Naive thymus-derived CD4-positive, alpha-beta T cell (primary cell): ENCODE measurements around the gene MARK4. TPM values are rescaled to one million over a fixed set of nuclear protein-coding genes. Genes with fewer than 3 reads are reported as not detected.

Experiments used
- ATAC-seq: fragments of 150-1000 bp; cut with Tn5 transposase; 2 replicates; pipeline ENCODE4 v1.10.0; 2021; ENCODE audit warnings: mild to moderate bottlenecking, moderate library complexity
- CTCF ChIA-PET: fragments of 350-600 bp; sonication (Branson Sonifier 250); formaldehyde crosslinking; loops from one replicate; lab custom pipeline; 2021; ENCODE audit warnings: antibody characterized with exemption; lab: Charles Lee
- POLR2A ChIA-PET: fragments of 350-600 bp; sonication (Branson Sonifier 250); formaldehyde crosslinking; loops from one replicate; lab custom pipeline; 2021; ENCODE audit warnings: antibody characterized with exemption, inconsistent platforms; lab: Charles Lee
- DNase-seq, 9 donors: peaks; one replicate each; pipeline versions ENCODE4 v3.0.0 to v3.0.0-alpha.2; 2020 to 2022; ENCODE audit warnings: mixed read lengths in 1 of 9
- H3K27ac ChIP-seq: one replicate; pipeline ENCODE4 v1.7.0; 2013; ENCODE audit warnings: mild to moderate bottlenecking, low read depth, low read length, moderate library complexity
- H3K27me3 ChIP-seq, 2 donors: one replicate each; pipeline ENCODE4 v1.7.0; 2013; ENCODE audit warnings: low read length in 2 of 2, mild to moderate bottlenecking in 2 of 2, moderate library complexity in 2 of 2; ENCODE audit not compliant: control insufficient read depth in 2 of 2, insufficient read depth in 2 of 2
- H3K36me3 ChIP-seq, 3 experiments: 1 replicate in 2 of 3; 2 replicates in 1 of 3; pipeline ENCODE4 v1.7.0; 2013; ENCODE audit warnings: low read length in 3 of 3, mild to moderate bottlenecking in 3 of 3, moderate library complexity in 1 of 3; ENCODE audit not compliant: insufficient read depth in 3 of 3, control insufficient read depth in 2 of 3
- H3K4me1 ChIP-seq, 2 donors: one replicate each; pipeline ENCODE4 v1.7.0; 2013; ENCODE audit warnings: low read length in 2 of 2, mild to moderate bottlenecking in 2 of 2, moderate library complexity in 1 of 2; ENCODE audit not compliant: control insufficient read depth in 2 of 2, insufficient read depth in 2 of 2
- H3K4me3 ChIP-seq: 2 replicates; pipeline ENCODE4 v1.7.0; 2013; ENCODE audit warnings: mild to moderate bottlenecking, low read length
- H3K9me3 ChIP-seq, 3 experiments: 1 replicate in 2 of 3; 2 replicates in 1 of 3; pipeline ENCODE4 v1.7.0; 2013; ENCODE audit warnings: low read length in 3 of 3; ENCODE audit not compliant: control insufficient read depth in 2 of 3
- H3K27ac Mint-ChIP-seq, 9 donors: one replicate each; pipeline ENCODE4 v1.8.0; 2020 to 2022; ENCODE audit warnings: mixed read lengths in 9 of 9, mild to moderate bottlenecking in 8 of 9, moderate library complexity in 5 of 9, inconsistent platforms in 2 of 9
- H3K27me3 Mint-ChIP-seq, 5 donors: one replicate each; pipeline ENCODE4 v1.8.0; 2021 to 2022; ENCODE audit warnings: mixed read lengths in 5 of 5, mild to moderate bottlenecking in 1 of 5
- H3K36me3 Mint-ChIP-seq, 5 donors: one replicate each; pipeline ENCODE4 v1.8.0; 2020 to 2022; ENCODE audit warnings: mixed read lengths in 5 of 5, mild to moderate bottlenecking in 3 of 5, inconsistent platforms in 1 of 5
- H3K4me1 Mint-ChIP-seq, 7 donors: one replicate each; pipeline ENCODE4 v1.8.0; 2020 to 2022; ENCODE audit warnings: mixed read lengths in 7 of 7, mild to moderate bottlenecking in 3 of 7, inconsistent platforms in 1 of 7
- H3K4me3 Mint-ChIP-seq, 10 donors: one replicate each; pipeline ENCODE4 v1.8.0; 2020 to 2022; ENCODE audit warnings: mild to moderate bottlenecking in 10 of 10, mixed read lengths in 10 of 10, moderate library complexity in 6 of 10, inconsistent platforms in 2 of 10
- H3K9me3 Mint-ChIP-seq, 11 donors: one replicate each; pipeline ENCODE4 v1.8.0; 2020 to 2022; ENCODE audit warnings: mixed read lengths in 11 of 11, mild to moderate bottlenecking in 4 of 11, inconsistent platforms in 1 of 11, moderate library complexity in 1 of 11
- intact Hi-C, 2 donors: fragments of 100-400 bp; cut with micrococcal nuclease; formaldehyde crosslinking; loops; one replicate each; pipeline ENCODE4 v1.15.1; 2023
- polyA plus RNA-seq, 2 donors: library from polyadenylated mRNA; unstranded; fragments of 300-500 nt; fragmentation: Illumina TruSeq; gene quantifications; one replicate each; pipeline ENCODE4 v1.2.3, GENCODE V29; 2021
- total RNA-seq, 6 experiments: library from RNA in 5 of 6; stranded (reverse) in 5 of 6; gene quantifications; 1 replicate in 5 of 6; 2 replicates in 1 of 6; pipeline ENCODE4 v1.2.3 and lab custom pipeline; 2021 to 2026

MARK4 gene
- total and polyA plus RNA-seq, 7 experiments from 2014 or later, result 0.70 to 39.2 (median 22.8) TPM

GRCh38 chr19:45322744-45323281, 71.7 kb downstream of the MARK4 start, which contains the start of gene CKM:
CKM (minus strand) TSS chr19:45322875; CDS start chr19:45319713, 3,162 bp downstream.
- no peaks in the 10 kb centered on the region for H3K36me3 ChIP-seq
- H3K4me3 Mint-ChIP-seq, result no peak within 1 kb of the TSS
- intact Hi-C loops, result no loop called here
- POLR2A ChIA-PET, result no interaction called here
- no peak for ATAC-seq
- no peaks in the 10 kb centered on the region for H3K9me3 ChIP-seq
- H3K27me3 Mint-ChIP-seq, result peaks cover 5 to 38% (median 33%) of the 10 kb centered on the region in 5 donors
- peaks cover 0 to 6% (median 0%) of the 10 kb centered on the region in 7 donors for H3K4me1 Mint-ChIP-seq
- H3K4me3 ChIP-seq, result no peak within 1 kb of the TSS
- CTCF ChIA-PET, result no interaction called here
- H3K27ac ChIP-seq, result no peak within 1 kb of the TSS
- no peak within 1 kb of the TSS for H3K27ac Mint-ChIP-seq
- no peak for DNase-seq
- H3K9me3 Mint-ChIP-seq, result no peaks in the 10 kb centered on the region
- no peaks in the 10 kb centered on the region for H3K27me3 ChIP-seq
- H3K4me1 ChIP-seq, result no peaks in the 10 kb centered on the region
- no peaks in the 10 kb centered on the region for H3K36me3 Mint-ChIP-seq

GRCh38 chr19:45323671-45324081, 72.6 kb downstream of the MARK4 start:
- ATAC-seq (no peak), DNase-seq (no peak)
- intact Hi-C loops, result no loop called here
- Histone ChIP-seq H3K36me3 (no peaks in the 10 kb centered on the region), H3K4me3 (no peak overlapping the region), H3K27ac (no peak overlapping the region), H3K27me3 (no peaks in the 10 kb centered on the region), H3K9me3 (no peaks in the 10 kb centered on the region), H3K4me1 (no peaks in the 10 kb centered on the region)
- no peaks in the 10 kb centered on the region for H3K9me3 Mint-ChIP-seq
- peaks cover 4 to 35% (median 30%) of the 10 kb centered on the region in 5 donors for H3K27me3 Mint-ChIP-seq
- POLR2A ChIA-PET, result no interaction called here
- H3K4me1 Mint-ChIP-seq, result peaks cover 0 to 6% (median 0%) of the 10 kb centered on the region in 7 donors
- CTCF ChIA-PET, result no interaction called here
- H3K27ac Mint-ChIP-seq, result no peak overlapping the region
- no peaks in the 10 kb centered on the region for H3K36me3 Mint-ChIP-seq
- H3K4me3 Mint-ChIP-seq, result no peak overlapping the region

DNA sequence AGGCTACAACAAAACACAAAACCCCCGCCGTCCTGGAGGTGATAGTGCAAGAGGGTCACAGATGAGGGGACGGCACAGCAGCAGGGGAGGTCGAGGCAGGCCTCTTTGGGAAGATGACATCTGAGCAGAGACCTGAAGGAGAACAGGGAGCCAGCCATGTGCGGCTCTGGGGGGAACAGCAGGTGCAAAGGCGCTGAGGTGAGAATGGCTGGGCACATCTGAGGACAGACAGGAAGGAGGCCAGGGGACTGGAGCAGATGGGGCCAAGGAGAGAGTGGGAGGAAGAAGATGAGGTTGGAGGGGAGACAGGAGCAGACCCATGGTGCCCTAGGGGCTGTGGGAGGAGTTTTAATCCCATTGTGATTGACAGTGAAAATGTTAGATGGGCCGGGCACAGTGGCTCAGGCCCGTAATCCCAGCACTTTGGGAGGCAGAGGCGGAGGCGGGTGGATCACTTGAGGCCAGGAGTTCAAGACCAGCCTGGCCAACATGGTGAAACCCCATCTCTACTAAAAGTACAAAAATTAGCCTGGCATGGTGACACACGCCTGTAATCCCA, 73.4 kb downstream of the MARK4 start:
- Mint-ChIP-seq H3K27ac (peak overlapping the region in 1 of 9 donors; percentile 25), H3K9me3 (no peaks in the 10 kb centered on the region), H3K36me3 (no peaks in the 10 kb centered on the region), H3K27me3 (peaks cover 4 to 39% (median 30%) of the 10 kb centered on the region in 5 donors), H3K4me1 (peaks cover 0 to 6% (median 0%) of the 10 kb centered on the region in 7 donors), H3K4me3 (no peak overlapping the region)
- Histone ChIP-seq H3K27ac (no peak overlapping the region), H3K27me3 (no peaks in the 10 kb centered on the region), H3K36me3 (no peaks in the 10 kb centered on the region), H3K9me3 (no peaks in the 10 kb centered on the region), H3K4me1 (no peaks in the 10 kb centered on the region), H3K4me3 (no peak overlapping the region)
- no peak for DNase-seq
- POLR2A ChIA-PET, result no interaction called here
- intact Hi-C loops, result no loop called here
- no peak for ATAC-seq
- CTCF ChIA-PET, result no interaction called here

DNA sequence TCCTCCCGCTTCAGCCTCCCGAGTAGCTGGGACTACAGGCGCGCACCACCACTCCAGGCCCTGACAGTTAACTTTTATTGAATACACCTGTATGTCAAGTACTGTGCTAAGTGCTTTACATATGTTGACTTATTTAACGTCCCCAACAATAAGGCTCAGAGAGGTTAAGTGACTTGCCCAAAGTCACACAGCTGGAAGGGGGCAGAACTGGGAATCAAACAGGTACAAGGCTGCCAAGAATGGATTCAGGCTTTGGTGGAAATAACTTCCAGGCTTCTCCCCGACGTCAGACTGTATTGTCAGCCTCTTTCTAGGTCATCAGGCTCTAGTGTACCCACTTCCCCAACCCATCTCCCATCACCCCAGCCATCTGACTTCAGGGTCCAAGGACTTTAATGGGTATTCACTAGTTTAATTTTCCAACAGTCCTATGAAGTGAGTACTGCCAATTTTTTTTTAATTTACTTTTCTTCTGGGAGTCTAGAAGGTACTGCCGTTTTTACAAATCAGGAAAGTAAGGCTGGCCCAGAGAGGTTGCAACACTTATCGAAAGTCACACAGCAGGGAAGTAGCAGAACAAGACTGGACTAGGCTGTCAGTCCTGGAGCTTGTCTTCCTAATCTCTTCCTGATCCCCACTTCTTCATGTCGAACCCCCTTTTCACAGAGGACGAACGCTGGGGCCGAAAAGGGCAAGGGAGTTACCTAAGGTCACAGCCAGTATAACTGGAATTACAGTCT, 76.5 kb downstream of the MARK4 start:
- POLR2A ChIA-PET, result no interaction called here
- Histone ChIP-seq H3K36me3 (no peaks in the 10 kb centered on the region), H3K27me3 (no peaks in the 10 kb centered on the region), H3K4me3 (no peak overlapping the region), H3K9me3 (no peaks in the 10 kb centered on the region), H3K4me1 (no peaks in the 10 kb centered on the region), H3K27ac (no peak overlapping the region)
- Mint-ChIP-seq H3K4me3 (no peak overlapping the region), H3K9me3 (no peaks in the 10 kb centered on the region), H3K4me1 (peaks cover 0 to 6% (median 0%) of the 10 kb centered on the region in 7 donors), H3K27me3 (peaks cover 0 to 29% (median 22%) of the 10 kb centered on the region in 5 donors), H3K27ac (no peak overlapping the region), H3K36me3 (no peaks in the 10 kb centered on the region)
- intact Hi-C loops, result no loop called here
- CTCF ChIA-PET, result no interaction called here
- no peak for DNase-seq
- no peak for ATAC-seq

GRCh38 chr19:45331411-45331810, 80.3 kb downstream of the MARK4 start:
- Histone ChIP-seq H3K27me3 (no peaks in the 10 kb centered on the region), H3K9me3 (no peaks in the 10 kb centered on the region), H3K4me3 (no peak overlapping the region), H3K27ac (no peak overlapping the region), H3K4me1 (no peaks in the 10 kb centered on the region), H3K36me3 (no peaks in the 10 kb centered on the region)
- CTCF ChIA-PET, result interaction anchor here (0.6 kb wide), 1 partner anchor 1768 kb away, joined by 6 read pairs; no protein-coding TSS in a partner anchor
- H3K27ac Mint-ChIP-seq, result peak overlapping the region in 1 of 9 donors; percentile 75
- no peak for DNase-seq
- peaks cover 1 to 10% (median 4%) of the 10 kb centered on the region in 5 donors for H3K27me3 Mint-ChIP-seq
- H3K36me3 Mint-ChIP-seq, result no peaks in the 10 kb centered on the region
- intact Hi-C loops, result loop anchor here in 1 of 2 donors (10.0 kb wide), 1 partner anchor 547 kb away; no protein-coding TSS in a partner anchor
- H3K9me3 Mint-ChIP-seq, result no peaks in the 10 kb centered on the region
- ATAC-seq, result no peak
- H3K4me1 Mint-ChIP-seq, result peaks cover 0 to 1% (median 0%) of the 10 kb centered on the region in 7 donors
- POLR2A ChIA-PET, result no interaction called here
- no peak overlapping the region for H3K4me3 Mint-ChIP-seq

- H3K4me3 Mint-ChIP-seq, result no peak overlapping the region
- intact Hi-C loops, result loop anchor here in 1 of 2 donors (10.0 kb wide), 1 partner anchor 549 kb away; no protein-coding TSS in a partner anchor
- H3K27ac Mint-ChIP-seq, result peak overlapping the region in 2 of 9 donors; percentile 30 to 47
- H3K4me1 Mint-ChIP-seq, result peaks cover 0 to 5% (median 4%) of the 10 kb centered on the region in 7 donors
- Histone ChIP-seq H3K27me3 (no peaks in the 10 kb centered on the region), H3K27ac (no peak overlapping the region), H3K9me3 (no peaks in the 10 kb centered on the region), H3K4me1 (no peaks in the 10 kb centered on the region), H3K4me3 (no peak overlapping the region), H3K36me3 (no peaks in the 10 kb centered on the region)
- ChIA-PET POLR2A (no interaction called here), CTCF (no interaction called here)
- no peaks in the 10 kb centered on the region for H3K9me3 Mint-ChIP-seq
- peaks cover 3 to 14% (median 12%) of the 10 kb centered on the region in 5 donors for H3K27me3 Mint-ChIP-seq
- DNase-seq, result no peak
- H3K36me3 Mint-ChIP-seq, result no peaks in the 10 kb centered on the region
- no peak for ATAC-seq
Measured at GRCh38 chr19:45333609-45334303, 82.7 kb downstream of the MARK4 start.
